ENCODE measurements around the gene GPR160.
"Not testable (repeated sequence)": the region's sequence is repeated elsewhere in the genome, so short reads cannot be mapped to it uniquely, and the experiment has no call there.

The GPR160 gene

DNA sequence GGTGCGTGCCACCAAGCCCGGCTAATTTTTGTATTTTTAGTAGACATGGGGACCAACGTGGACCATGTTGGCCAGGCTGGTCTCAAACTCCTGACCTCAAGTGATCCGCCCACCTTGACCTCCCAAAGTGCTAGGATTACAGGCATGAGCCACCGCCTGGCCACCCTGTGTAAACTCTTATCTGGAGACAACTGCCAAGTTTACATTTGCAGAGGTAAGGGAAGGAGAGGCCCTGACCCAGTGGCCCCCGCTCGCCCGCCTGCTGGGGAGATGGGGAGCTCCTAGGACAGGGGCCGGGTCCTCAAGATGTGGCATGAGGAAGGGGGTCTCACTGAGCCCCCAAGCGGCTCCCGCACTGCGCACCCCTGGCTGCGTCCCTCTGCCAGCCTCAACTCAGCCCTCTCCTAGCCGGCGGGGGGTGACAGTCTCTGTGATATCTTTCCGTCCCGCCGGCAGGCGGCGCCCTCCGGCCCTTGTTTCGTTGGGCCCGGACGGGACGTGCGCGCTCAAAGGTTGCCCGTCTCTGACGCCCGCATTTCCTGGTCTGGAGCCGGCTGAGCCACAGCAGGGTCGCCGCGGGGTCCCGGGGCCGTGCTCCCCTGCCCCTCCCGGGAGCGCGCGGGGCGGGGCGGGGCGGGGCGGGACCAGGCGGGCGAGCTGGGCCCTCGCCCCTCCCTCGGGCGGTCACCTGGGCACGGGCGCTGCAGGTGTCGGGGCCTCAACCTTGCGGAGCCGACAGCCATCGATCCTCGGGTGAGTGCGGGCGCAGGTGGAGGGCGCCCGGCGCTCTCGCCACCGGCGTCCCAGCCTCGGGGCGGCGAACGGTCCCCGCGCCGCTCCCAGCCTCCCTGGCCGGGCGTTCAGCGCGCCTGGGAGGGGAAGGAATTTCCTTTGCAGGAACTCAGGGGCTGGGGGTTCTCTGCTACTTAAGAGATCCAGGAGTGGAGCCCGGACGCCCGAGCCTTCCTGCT lies at the start of gene GPR160:
GPR160 (plus strand) TSS at position 533 of the 971 bp plus-strand sequence. CDS start 45,978 bp downstream, outside the sequence.
- DNase-seq (ENCODE audit: low spot score): peak; percentile 18

- no peak for DNase-seq (ENCODE audit: low spot score)
Measured at GRCh38 chr3:169990431-169990830, 47.4 kb upstream of the GPR160 start.

GRCh38 chr3:169992156-169992555 lies 45.6 kb upstream of the GPR160 start:
- no peak for DNase-seq (ENCODE audit: low spot score)

DNA sequence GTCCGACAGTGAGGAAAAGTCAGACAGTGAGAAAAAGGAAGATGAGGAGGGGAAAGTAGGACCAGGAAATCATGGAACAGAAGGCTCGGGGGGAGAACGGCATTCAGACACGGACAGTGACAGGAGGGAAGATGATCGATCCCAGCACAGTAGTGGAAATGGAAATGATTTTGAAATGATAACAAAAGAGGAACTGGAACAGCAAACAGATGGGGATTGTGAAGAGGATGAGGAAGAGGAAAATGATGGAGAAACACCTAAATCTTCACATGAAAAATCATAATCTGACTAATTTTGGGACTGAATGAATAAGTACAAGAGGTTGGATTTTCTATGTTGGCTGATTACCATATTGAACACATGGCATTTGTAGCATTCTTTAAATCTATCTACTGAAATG lies 45.0 kb upstream of the GPR160 start:
- DNase-seq (ENCODE audit: low spot score): no peak

- DNase-seq (ENCODE audit: low spot score): no peak
Measured at GRCh38 chr3:169993761-169994160, 44.0 kb upstream of the GPR160 start.

- DNase-seq (ENCODE audit: low spot score): no peak
Measured at GRCh38 chr3:169996063-169996462, 41.7 kb upstream of the GPR160 start.

- DNase-seq (ENCODE audit: low spot score): no peak
Measured at GRCh38 chr3:169998668-169999131, 39.1 kb upstream of the GPR160 start.

GRCh38 chr3:169999433-169999832 lies 38.4 kb upstream of the GPR160 start:
- DNase-seq (ENCODE audit: low spot score): no peak

GRCh38 chr3:170000051-170000450 lies 37.7 kb upstream of the GPR160 start:
- DNase-seq (ENCODE audit: low spot score): no peak

- no peak for DNase-seq (ENCODE audit: low spot score)
Measured at GRCh38 chr3:170002231-170002630, 35.6 kb upstream of the GPR160 start.

GRCh38 chr3:170002879-170003278 lies 34.9 kb upstream of the GPR160 start:
- no peak for DNase-seq (ENCODE audit: low spot score)

GRCh38 chr3:170003881-170004356 lies 33.9 kb upstream of the GPR160 start:
- DNase-seq (ENCODE audit: low spot score): peak; percentile 27

DNA sequence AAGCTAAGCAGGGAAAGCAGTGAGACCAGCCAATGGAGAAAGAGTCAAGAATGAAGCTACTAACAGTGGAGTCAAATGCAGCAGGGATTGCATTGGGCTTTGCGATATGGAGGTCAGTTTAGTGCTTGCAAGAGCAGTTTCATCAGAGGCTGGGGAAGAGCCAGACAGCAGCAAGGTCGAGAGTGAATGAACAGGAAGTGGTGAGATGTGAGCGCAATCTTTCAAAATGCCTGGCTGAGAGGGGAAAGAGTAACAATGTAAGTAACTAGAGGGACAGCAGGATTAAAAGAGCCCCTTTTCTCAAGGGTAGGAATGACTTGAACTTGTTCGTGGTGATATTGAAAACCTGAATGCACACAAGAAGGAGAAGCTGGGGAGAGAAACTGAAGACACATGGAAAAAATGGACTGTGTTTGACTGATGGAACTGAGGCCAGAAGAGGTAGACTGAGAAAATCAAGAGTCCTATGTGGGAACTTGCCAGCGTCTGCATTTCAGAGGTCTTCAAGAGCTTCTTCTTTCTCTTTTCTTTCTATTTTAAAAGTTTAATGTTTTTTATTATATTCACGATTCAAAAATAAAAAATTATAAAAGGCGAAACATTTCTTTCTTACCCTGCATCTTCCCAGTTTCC lies 30.6 kb upstream of the GPR160 start:
- no peak for DNase-seq (ENCODE audit: low spot score)

DNA sequence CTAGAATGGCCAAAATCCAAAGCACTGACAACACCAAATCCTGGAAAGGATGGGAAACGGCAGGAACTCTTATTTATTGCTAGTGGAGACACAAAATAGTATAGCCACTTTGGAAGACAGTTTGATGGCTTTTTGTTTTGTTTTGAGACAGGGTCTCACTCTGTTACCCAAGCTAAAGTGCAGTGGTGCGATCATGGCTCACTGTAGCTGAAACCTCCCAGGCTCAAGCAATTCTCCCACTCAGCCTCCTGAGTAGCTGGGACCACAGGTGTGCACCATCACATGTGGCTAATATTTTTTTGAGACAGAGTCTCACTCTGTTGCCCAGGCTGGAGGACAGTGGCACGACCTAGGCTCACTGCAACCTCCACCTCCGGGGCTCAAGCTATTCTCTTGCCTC lies 27.3 kb upstream of the GPR160 start:
- DNase-seq (ENCODE audit: low spot score): no peak

GRCh38 chr3:170012683-170013400 lies 25.0 kb upstream of the GPR160 start:
- DNase-seq (ENCODE audit: low spot score): no peak

DNA sequence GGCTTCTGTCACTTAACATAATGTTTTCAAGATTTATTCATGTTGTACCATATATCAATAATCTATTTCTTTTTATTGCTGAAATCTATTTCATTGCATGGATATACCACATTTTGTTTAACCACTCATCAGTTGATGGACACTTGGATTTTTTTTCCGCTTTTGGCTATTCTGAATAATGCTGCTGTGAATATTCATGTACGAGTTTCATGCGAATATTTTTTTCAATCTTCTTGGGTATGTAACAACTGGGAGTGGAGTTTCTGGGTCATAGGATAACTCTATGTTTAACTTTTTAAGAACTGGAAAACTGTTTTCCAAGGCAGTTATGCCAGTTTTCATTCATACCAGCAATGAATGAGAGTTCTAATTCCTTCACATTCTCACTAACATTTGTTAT lies 21.7 kb upstream of the GPR160 start:
- DNase-seq (ENCODE audit: low spot score): no peak

GRCh38 chr3:170019306-170019705 lies 18.5 kb upstream of the GPR160 start:
- not testable (repeated sequence) for DNase-seq (ENCODE audit: low spot score)

DNA sequence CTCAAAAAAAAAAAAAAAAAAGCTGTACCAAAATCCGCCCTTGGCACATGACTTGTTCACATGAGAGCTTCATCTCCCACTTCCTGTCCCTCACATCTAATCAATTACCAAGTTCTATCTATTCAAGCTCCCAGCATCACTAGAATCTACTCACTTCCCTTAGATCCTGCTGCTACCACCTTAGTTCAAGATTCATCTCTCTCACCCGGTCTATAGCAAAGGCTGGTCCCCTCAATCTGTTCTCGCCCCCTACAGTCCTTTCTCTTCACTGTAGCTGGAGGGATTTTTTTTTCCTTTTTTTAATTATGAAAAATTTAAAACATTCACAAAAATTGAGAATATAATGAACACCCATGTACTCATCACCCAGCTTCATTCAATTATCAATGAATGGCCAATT lies 16.7 kb upstream of the GPR160 start:
- DNase-seq (ENCODE audit: low spot score): no peak

DNA sequence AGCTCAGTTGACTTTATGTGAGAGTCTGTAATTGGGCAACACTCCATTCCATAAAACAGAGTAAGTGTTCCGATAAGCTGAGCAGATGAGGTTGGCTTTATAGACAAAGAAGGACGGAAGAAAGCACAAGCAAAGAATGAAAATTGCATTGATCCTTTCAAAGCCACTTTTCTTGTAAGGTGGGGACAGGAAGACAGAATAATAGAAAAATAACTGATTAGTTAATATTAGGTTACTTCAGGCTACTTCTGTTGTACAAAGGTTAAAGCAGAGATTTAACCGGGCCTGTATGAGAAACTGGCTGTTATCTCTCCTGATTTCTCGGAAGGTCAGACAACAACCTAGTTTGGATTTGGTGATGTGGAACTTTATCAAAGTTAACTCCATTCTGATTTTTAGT lies 15.5 kb upstream of the GPR160 start:
- no peak for DNase-seq (ENCODE audit: low spot score)

DNA sequence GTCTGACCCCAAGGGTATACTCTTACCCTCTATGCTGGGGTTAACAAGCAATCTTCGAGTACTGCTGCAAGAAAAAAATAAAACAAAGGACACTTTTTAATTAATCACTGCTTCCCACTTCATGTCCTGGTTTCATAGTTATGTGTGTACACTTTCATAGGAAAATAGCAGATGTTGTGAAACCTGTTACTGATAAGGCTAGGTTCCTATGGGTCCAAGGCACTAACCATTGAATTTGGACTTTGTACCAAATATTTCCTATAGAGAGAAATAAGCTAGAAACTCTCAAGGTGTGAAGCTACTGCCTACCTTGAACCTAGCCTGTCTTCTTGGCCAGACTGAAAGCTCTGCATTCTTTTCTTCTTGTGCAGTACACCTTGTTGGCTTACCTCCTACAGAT lies 14.6 kb upstream of the GPR160 start:
- no peak for DNase-seq (ENCODE audit: low spot score)

DNA sequence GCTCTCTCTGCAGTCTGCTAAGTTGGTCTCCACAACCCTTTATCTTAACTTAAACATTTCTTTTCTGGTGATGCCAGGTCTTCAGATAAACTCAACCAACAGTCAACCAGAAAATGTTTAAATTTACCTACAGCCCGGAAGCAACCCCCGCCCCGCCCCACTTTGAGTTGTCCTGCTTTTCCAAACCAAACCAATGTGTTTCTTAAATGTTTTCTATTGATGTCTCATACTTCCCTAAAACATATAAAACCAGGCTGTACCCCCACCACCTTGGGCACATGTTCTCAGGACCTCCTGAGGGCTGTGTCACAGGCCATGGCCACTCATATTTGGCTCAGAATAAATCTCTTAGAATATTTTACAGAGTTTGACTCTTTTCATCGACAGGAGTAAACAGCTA lies 13.2 kb upstream of the GPR160 start:
- no peak for DNase-seq (ENCODE audit: low spot score)

Data from globus pallidus (tissue), 1 donor.